ENCODE results near the gene HMGCS1. TPM values are rescaled to one million over a fixed set of nuclear protein-coding genes. Genes with fewer than 3 reads are reported as not detected.

The HMGCS1 gene
- total and polyA plus RNA-seq, 9 of the 15 experiments (the other 6 are each of a cell fraction or from before 2014, with no cell fraction given) = 43.7 to 337 (median 111) TPM

DNA sequence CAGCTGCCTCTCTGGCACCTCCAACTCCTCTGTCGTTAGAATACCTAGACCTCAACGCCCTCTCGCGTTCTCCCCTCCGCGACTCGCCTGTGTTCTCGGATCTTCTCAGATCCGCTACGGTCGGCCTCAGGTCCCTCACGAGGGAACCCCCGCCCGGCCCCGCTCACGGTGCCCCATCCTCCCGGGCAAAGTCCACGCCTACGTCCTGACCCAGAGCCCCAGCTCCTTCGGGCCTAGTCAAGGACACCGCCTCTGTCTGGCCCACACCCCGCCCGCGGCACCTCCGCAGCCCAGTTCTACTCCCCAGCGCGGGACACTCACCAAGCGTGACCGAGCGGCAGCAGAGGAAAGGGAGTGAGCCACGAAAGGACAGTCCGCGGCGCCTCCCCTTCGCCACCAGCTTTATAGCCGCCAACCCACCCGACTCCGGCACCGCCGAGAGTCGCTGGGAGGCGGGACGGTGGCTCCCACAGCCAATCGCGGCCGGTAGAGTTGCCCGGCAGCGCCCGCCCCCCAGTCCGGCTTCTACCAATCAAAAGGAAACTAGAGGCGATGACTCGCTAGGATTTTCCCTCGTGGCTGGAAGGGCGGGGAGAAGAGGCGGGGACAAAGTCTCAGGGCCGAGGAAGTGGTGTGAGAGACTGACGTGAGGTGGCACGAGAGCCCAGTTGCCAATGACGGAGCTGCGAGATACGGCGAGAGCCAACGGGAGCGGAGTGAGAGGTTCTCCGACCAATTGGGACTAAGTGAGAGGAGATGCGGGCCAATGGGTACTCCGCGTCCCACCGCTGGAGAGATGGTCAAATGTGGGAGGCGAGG is at the start of gene HMGCS1 (continued):
- TF ChIP-seq, protein P1, sequence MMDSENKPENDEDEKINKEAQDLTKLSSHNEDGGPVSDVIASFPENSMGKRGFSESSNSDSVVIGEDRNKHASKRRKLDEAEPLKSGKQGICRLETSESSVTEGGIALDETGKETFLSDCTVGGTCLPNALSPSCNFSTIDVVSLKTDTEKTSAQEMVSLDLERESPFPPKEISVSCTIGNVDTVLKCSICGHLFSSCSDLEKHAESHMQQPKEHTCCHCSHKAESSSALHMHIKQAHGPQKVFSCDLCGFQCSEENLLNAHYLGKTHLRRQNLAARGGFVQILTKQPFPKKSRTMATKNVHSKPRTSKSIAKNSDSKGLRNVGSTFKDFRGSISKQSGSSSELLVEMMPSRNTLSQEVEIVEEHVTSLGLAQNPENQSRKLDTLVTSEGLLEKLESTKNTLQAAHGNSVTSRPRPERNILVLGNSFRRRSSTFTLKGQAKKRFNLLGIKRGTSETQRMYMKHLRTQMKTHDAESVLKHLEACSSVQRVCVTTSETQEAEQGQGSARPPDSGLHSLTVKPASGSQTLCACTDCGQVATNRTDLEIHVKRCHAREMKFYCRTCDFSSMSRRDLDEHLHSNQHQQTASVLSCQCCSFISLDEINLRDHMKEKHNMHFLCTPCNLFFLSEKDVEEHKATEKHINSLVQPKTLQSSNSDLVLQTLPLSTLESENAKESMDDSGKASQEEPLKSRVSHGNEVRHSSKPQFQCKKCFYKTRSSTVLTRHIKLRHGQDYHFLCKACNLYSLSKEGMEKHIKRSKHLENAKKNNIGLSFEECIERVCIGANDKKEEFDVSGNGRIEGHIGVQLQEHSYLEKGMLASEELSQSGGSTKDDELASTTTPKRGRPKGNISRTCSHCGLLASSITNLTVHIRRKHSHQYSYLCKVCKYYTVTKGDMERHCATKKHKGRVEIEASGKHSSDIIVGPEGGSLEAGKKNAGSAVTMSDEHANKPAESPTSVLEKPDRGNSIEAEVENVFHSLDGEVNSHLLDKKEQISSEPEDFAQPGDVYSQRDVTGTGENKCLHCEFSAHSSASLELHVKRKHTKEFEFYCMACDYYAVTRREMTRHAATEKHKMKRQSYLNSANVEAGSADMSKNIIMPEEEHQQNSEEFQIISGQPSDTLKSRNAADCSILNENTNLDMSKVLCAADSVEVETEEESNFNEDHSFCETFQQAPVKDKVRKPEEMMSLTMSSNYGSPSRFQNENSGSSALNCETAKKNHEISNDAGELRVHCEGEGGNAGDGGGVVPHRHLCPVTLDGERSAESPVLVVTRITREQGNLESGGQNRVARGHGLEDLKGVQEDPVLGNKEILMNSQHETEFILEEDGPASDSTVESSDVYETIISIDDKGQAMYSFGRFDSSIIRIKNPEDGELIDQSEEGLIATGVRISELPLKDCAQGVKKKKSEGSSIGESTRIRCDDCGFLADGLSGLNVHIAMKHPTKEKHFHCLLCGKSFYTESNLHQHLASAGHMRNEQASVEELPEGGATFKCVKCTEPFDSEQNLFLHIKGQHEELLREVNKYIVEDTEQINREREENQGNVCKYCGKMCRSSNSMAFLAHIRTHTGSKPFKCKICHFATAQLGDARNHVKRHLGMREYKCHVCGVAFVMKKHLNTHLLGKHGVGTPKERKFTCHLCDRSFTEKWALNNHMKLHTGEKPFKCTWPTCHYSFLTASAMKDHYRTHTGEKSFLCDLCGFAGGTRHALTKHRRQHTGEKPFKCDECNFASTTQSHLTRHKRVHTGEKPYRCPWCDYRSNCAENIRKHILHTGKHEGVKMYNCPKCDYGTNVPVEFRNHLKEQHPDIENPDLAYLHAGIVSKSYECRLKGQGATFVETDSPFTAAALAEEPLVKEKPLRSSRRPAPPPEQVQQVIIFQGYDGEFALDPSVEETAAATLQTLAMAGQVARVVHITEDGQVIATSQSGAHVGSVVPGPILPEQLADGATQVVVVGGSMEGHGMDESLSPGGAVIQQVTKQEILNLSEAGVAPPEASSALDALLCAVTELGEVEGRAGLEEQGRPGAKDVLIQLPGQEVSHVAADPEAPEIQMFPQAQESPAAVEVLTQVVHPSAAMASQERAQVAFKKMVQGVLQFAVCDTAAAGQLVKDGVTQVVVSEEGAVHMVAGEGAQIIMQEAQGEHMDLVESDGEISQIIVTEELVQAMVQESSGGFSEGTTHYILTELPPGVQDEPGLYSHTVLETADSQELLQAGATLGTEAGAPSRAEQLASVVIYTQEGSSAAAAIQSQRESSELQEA (IDR thresholded peaks at IDR 0.05; ENCODE audit: low read depth) = no peak
- TF ChIP-seq ZNF764 (CRISPR knock-in tag; IDR thresholded peaks at IDR 0.05; ENCODE audit: low read depth) = no peak
- TF ChIP-seq RBBP5 (IDR thresholded peaks at IDR 0.05; ENCODE audit: borderline replicate concordance, insufficient read depth, low read length, poor library complexity, severe bottlenecking) = peak; percentile 80
- TF ChIP-seq, protein P2, sequence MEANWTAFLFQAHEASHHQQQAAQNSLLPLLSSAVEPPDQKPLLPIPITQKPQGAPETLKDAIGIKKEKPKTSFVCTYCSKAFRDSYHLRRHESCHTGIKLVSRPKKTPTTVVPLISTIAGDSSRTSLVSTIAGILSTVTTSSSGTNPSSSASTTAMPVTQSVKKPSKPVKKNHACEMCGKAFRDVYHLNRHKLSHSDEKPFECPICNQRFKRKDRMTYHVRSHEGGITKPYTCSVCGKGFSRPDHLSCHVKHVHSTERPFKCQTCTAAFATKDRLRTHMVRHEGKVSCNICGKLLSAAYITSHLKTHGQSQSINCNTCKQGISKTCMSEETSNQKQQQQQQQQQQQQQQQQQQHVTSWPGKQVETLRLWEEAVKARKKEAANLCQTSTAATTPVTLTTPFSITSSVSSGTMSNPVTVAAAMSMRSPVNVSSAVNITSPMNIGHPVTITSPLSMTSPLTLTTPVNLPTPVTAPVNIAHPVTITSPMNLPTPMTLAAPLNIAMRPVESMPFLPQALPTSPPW (CRISPR knock-in tag; IDR thresholded peaks at IDR 0.05) = peak; percentile 61; the same call in 1 of the 2 replicates
- TF ChIP-seq ZC3H11A (IDR thresholded peaks at IDR 0.05; ENCODE audit: low read depth, low read length) = no peak
- TF ChIP-seq ZNF263 (CRISPR knock-in tag; IDR thresholded peaks at IDR 0.05; ENCODE audit: borderline replicate concordance) = peak; percentile 53; the same call in 1 of the 2 replicates
- TF ChIP-seq JUN (IDR thresholded peaks at IDR 0.05; ENCODE audit: borderline replicate concordance, low read depth, low read length) = peak; percentile 55; the same call in 1 of the 2 replicates
- TF ChIP-seq JUN (CRISPR knock-in tag; IDR thresholded peaks at IDR 0.05; ENCODE audit: borderline replicate concordance) = peak; percentile 78; the same call in 1 of the 2 replicates
- TF ChIP-seq, protein P3, sequence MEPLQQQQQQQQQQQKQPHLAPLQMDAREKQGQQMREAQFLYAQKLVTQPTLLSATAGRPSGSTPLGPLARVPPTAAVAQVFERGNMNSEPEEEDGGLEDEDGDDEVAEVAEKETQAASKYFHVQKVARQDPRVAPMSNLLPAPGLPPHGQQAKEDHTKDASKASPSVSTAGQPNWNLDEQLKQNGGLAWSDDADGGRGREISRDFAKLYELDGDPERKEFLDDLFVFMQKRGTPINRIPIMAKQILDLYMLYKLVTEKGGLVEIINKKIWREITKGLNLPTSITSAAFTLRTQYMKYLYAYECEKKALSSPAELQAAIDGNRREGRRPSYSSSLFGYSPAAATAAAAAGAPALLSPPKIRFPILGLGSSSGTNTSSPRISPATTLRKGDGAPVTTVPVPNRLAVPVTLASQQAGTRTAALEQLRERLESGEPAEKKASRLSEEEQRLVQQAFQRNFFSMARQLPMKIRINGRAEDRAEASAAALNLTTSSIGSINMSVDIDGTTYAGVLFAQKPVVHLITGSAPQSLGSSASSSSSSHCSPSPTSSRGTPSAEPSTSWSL (CRISPR knock-in tag; IDR thresholded peaks at IDR 0.05; ENCODE audit: borderline replicate concordance) = no peak
- TF ChIP-seq, protein P4, sequence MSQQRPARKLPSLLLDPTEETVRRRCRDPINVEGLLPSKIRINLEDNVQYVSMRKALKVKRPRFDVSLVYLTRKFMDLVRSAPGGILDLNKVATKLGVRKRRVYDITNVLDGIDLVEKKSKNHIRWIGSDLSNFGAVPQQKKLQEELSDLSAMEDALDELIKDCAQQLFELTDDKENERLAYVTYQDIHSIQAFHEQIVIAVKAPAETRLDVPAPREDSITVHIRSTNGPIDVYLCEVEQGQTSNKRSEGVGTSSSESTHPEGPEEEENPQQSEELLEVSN (IDR thresholded peaks at IDR 0.05; ENCODE audit: borderline replicate concordance in 1 of 2, extremely low read depth in 1 of 2, insufficient read depth in 1 of 2, insufficient read length in 1 of 2, low read depth in 1 of 2, low read length in 1 of 2, poor library complexity in 1 of 2, severe bottlenecking in 1 of 2) = peak; percentile 90
- TF ChIP-seq TSC22D4 (tag; IDR thresholded peaks at IDR 0.05) = no peak
- TF ChIP-seq GTF2A2 (tag; IDR thresholded peaks at IDR 0.05) = peak; percentile 65; the same call in 1 of the 2 replicates
- TF ChIP-seq CBX5 (IDR thresholded peaks at IDR 0.05; ENCODE audit: borderline replicate concordance, low read depth) = no peak
